IMR-90 (cell line): ENCODE results near the gene OSBPL2. TPM values are rescaled to one million over a fixed set of nuclear protein-coding genes. Genes with fewer than 3 reads are reported as not detected.

Experiments
- ATAC-seq: fragments of 200-7000 bp; cut with Tn5 transposase; 2 replicates; pipeline ENCODE4 v1.9.1; 2020; ENCODE audit warnings: low read depth, mild to moderate bottlenecking, moderate library complexity
- BruUV-seq: library from RNA; stranded (reverse); fragments of 400-500 nt; replicated peaks from 2 replicates; lab custom pipeline; 2021; lab: Mats Ljungman, UMichigan
- CTCF ChIA-PET: fragments of 300-600 bp; formaldehyde crosslinking; extraction: SDS; loops from one replicate; lab custom pipeline; 2021; ENCODE audit warnings: antibody characterized with exemption; lab: Yijun Ruan, JAX
- POLR2A ChIA-PET: fragments of 300-600 bp; sonication (Branson Sonifier 250); formaldehyde crosslinking; loops from one replicate; lab custom pipeline; 2022; ENCODE audit warnings: antibody characterized with exemption; ENCODE audit not compliant: unreplicated experiment; lab: Charles Lee
- DNase-seq: peaks from one replicate; pipeline ENCODE4 v3.0.0; 2013
- H2AFZ ChIP-seq: replicated peaks from 2 replicates; pipeline ENCODE3; 2013; ENCODE audit warnings: low read length, mild to moderate bottlenecking; ENCODE audit not compliant: poor library complexity
- H2AK5ac ChIP-seq: 2 replicates; pipeline ENCODE4 v1.6.1; 2013; ENCODE audit warnings: low read depth, low read length, inconsistent platforms
- H2AK9ac ChIP-seq: replicated peaks from 2 replicates; pipeline ENCODE3; 2013; ENCODE audit warnings: mild to moderate bottlenecking, low read depth, low read length, moderate library complexity; ENCODE audit not compliant: poor library complexity
- H2BK120ac ChIP-seq: 2 replicates; pipeline ENCODE4 v1.6.1; 2013; ENCODE audit warnings: low read depth, low read length, inconsistent platforms
- H2BK15ac ChIP-seq: 3 replicates; pipeline ENCODE4 v1.6.1; 2013; ENCODE audit warnings: low read depth, low read length, inconsistent platforms
- H2BK20ac ChIP-seq: 2 replicates; pipeline ENCODE4 v1.6.1; 2013; ENCODE audit warnings: low read depth, mild to moderate bottlenecking, inconsistent platforms, low read length, moderate library complexity
- H2BK5ac ChIP-seq: 2 replicates; pipeline ENCODE4 v1.6.1; 2013; ENCODE audit warnings: mild to moderate bottlenecking, low read depth, low read length, inconsistent platforms; ENCODE audit not compliant: poor library complexity, severe bottlenecking
- H3K14ac ChIP-seq: replicated peaks from 2 replicates; pipeline ENCODE4 v1.6.1; 2013; ENCODE audit warnings: low read depth, low read length, inconsistent platforms
- H3K18ac ChIP-seq: 2 replicates; pipeline ENCODE4 v1.6.1; 2013; ENCODE audit warnings: low read depth, low read length, control low read depth
- H3K23ac ChIP-seq: 2 replicates; pipeline ENCODE4 v1.6.1; 2013; ENCODE audit warnings: low read depth, low read length, inconsistent platforms
- H3K27ac ChIP-seq: 2 replicates; pipeline ENCODE4 v1.5.1; 2013; ENCODE audit warnings: mild to moderate bottlenecking, control low read depth, low read length; ENCODE audit not compliant: insufficient read depth
- H3K27me3 ChIP-seq: 2 replicates; pipeline ENCODE4 v1.6.1; 2013; ENCODE audit warnings: low read length; ENCODE audit not compliant: control insufficient read depth, insufficient read depth
- H3K36me3 ChIP-seq: 2 replicates; pipeline ENCODE4 v1.6.1; 2013; ENCODE audit warnings: low read length, mixed read lengths; ENCODE audit not compliant: control insufficient read depth, insufficient read depth
- H3K4ac ChIP-seq: 2 replicates; pipeline ENCODE4 v1.6.1; 2013; ENCODE audit warnings: low read depth, low read length, inconsistent platforms
- H3K4me1 ChIP-seq: 2 replicates; pipeline ENCODE4 v1.6.1; 2013; ENCODE audit warnings: low read length, mixed read lengths; ENCODE audit not compliant: control insufficient read depth, insufficient read depth
- H3K4me2 ChIP-seq: 2 replicates; pipeline ENCODE4 v1.6.1; 2013; ENCODE audit warnings: low read depth, mild to moderate bottlenecking, control low read depth, low read length, moderate library complexity
- H3K4me3 ChIP-seq: 2 replicates; pipeline ENCODE4 v1.5.1; 2013; ENCODE audit warnings: low read depth, mild to moderate bottlenecking, control low read depth, low read length, moderate library complexity; ENCODE audit not compliant: insufficient read depth
- H3K56ac ChIP-seq: 2 replicates; pipeline ENCODE4 v1.6.1; 2013; ENCODE audit warnings: low read length, inconsistent platforms; ENCODE audit not compliant: insufficient read depth; ENCODE audit errors: extremely low read depth
- H3K79me1 ChIP-seq, 2 experiments: 2 replicates each; pipeline ENCODE4 v1.6.1; 2013; ENCODE audit warnings: low read length in 2 of 2, inconsistent platforms in 1 of 2, low read depth in 1 of 2
- H3K9ac ChIP-seq: 2 replicates; pipeline ENCODE4 v1.6.1; 2013; ENCODE audit warnings: low read depth, low read length, control low read depth
- H3K9me1 ChIP-seq: 2 replicates; pipeline ENCODE4 v1.6.1; 2013; ENCODE audit warnings: low read length, inconsistent platforms; ENCODE audit not compliant: insufficient read depth
- H3K9me3 ChIP-seq: 2 replicates; pipeline ENCODE4 v1.6.1; 2013; ENCODE audit warnings: low read length; ENCODE audit not compliant: control insufficient read depth, insufficient read depth
- H4K20me1 ChIP-seq: 2 replicates; pipeline ENCODE4 v1.6.1; 2013; ENCODE audit warnings: low read length, inconsistent platforms; ENCODE audit not compliant: insufficient read depth
- H4K5ac ChIP-seq: 2 replicates; pipeline ENCODE4 v1.6.1; 2013; ENCODE audit warnings: mild to moderate bottlenecking, low read depth, low read length, control low read depth
- H4K8ac ChIP-seq, 2 experiments: 2 replicates each; pipeline ENCODE4 v1.6.1; 2013; ENCODE audit warnings: low read depth in 2 of 2, low read length in 2 of 2, control low read depth in 1 of 2, inconsistent platforms in 1 of 2
- H4K91ac ChIP-seq: 2 replicates; pipeline ENCODE4 v1.6.1; 2013; ENCODE audit warnings: low read depth, low read length, inconsistent platforms; ENCODE audit not compliant: insufficient read depth
- CEBPB ChIP-seq: IDR thresholded peaks from 2 replicates; pipeline ENCODE4 v1.6.1; 2012; ENCODE audit warnings: low read depth, low read length, improper control_type of control experiment
- ELK1 ChIP-seq: fragments of 150-350 bp; IDR thresholded peaks from 2 replicates; pipeline ENCODE4 v1.6.1; 2016; ENCODE audit warnings: low read depth, mild to moderate bottlenecking, low read length, moderate library complexity, borderline replicate concordance
- FOS ChIP-seq: fragments of 150-350 bp; IDR thresholded peaks from 2 replicates; pipeline ENCODE4 v1.6.1; 2016; ENCODE audit warnings: low read depth, low read length
- MAFK ChIP-seq: IDR thresholded peaks from 2 replicates; pipeline ENCODE4 v1.6.1; 2012; ENCODE audit warnings: low read depth, low read length, improper control_type of control experiment
- MAZ ChIP-seq: IDR thresholded peaks from 2 replicates; pipeline ENCODE4 v1.6.1; 2012; ENCODE audit warnings: low read depth, mild to moderate bottlenecking, low read length, improper control_type of control experiment, moderate library complexity, borderline replicate concordance
- MXI1 ChIP-seq: IDR thresholded peaks from 2 replicates; pipeline ENCODE4 v1.6.1; 2012; ENCODE audit warnings: low read depth, mild to moderate bottlenecking, low read length, moderate library complexity, borderline replicate concordance
- NFE2L2 ChIP-seq: fragments of 150-350 bp; IDR thresholded peaks from 2 replicates; pipeline ENCODE4 v1.6.1; 2016; ENCODE audit warnings: low read depth, mild to moderate bottlenecking, low read length
- SMC3 ChIP-seq: fragments of 150-350 bp; IDR thresholded peaks from 2 replicates; pipeline ENCODE4 v1.6.1; 2016; ENCODE audit warnings: low read depth, mild to moderate bottlenecking, antibody characterized with exemption, low read length, moderate library complexity
- WGBS, 2 experiments: methylation state at CpG; one replicate each; pipeline versions ENCODE4 v1.1.5 to v1.1.7; 2013; ENCODE audit warnings: missing lambda C conversion rate in 2 of 2; ENCODE audit not compliant: insufficient read length in 1 of 2; ENCODE audit errors: extremely low coverage in 2 of 2; 5-methylcytosine and 5-hydroxymethylcytosine counted together
- dilution Hi-C: fragments of 300-500 bp; cut with HindIII; formaldehyde crosslinking; loops from one replicate; pipeline ENCODE4 v1.14.3; 2018; ENCODE audit warnings: low sequenced_read_pairs; ENCODE audit not compliant: unreplicated experiment
- in situ Hi-C: fragments of 300-500 bp; cut with MboI; formaldehyde crosslinking; loops from 3 replicates; pipeline ENCODE4 v1.14.3; 2019; ENCODE audit warnings: low sequenced_read_pairs, inconsistent platforms, mixed read lengths
- intact Hi-C: fragments of 100-400 bp; cut with micrococcal nuclease; formaldehyde crosslinking; loops from 2 replicates; pipeline ENCODE4 v1.10.0; 2022
- polyA plus RNA-seq, 3 experiments: library from polyadenylated mRNA; depleted of rRNA; stranded (reverse); fragments of >200 nt; gene quantifications; 2 replicates each; pipeline ENCODE4 v1.2.3, GENCODE V29; 2012; ENCODE audit warnings: low replicate concordance in 1 of 3
- total RNA-seq: library from RNA; depleted of rRNA; stranded (reverse); fragments of >200 nt; gene quantifications from 2 replicates; pipeline ENCODE4 v1.2.3, GENCODE V29; 2012

The OSBPL2 gene
- total and polyA plus RNA-seq, 2 of the 4 experiments (the other 2 are of a cell fraction): 19.3 to 27.6 TPM

GRCh38 chr20:62307226-62308101 lies 69.1 kb downstream of the OSBPL2 start:
- H3K4me2 ChIP-seq: no peak overlapping the region
- no peak overlapping the region for H4K8ac ChIP-seq
- H3K36me3 ChIP-seq: peaks cover 65% of the 10 kb centered on the region
- H3K4me3 ChIP-seq: no peak overlapping the region
- no peak overlapping the region for H3K23ac ChIP-seq
- H4K20me1 ChIP-seq: peaks cover 41% of the 10 kb centered on the region
- no peak overlapping the region for H3K27ac ChIP-seq
- H2AK5ac ChIP-seq: no peak overlapping the region
- H3K9ac ChIP-seq: no peak overlapping the region
- peaks cover 12% of the 10 kb centered on the region for H3K4me1 ChIP-seq
- H3K9me1 ChIP-seq: 0 out of 2 replicates have a peak, but pooled peaks cover 3% of the 10 kb centered on the region
- no peaks in the 10 kb centered on the region for H3K27me3 ChIP-seq
- no peak for TF ChIP-seq SMC3
- no peak for TF ChIP-seq FOS
- no peak for TF ChIP-seq MAFK
- no peak for TF ChIP-seq CEBPB
- TF ChIP-seq ELK1: no peak
- TF ChIP-seq MAZ: no peak
- no peak for TF ChIP-seq MXI1
- no peak for TF ChIP-seq NFE2L2
- no peak overlapping the region for H3K14ac ChIP-seq
- H2BK5ac ChIP-seq: no peak overlapping the region
- DNase-seq (no peak), ATAC-seq (no peak)
- no peak overlapping the region for H2BK120ac ChIP-seq
- intact Hi-C loops: loop anchor here (10.0 kb wide), 1 partner anchor 187 kb away; no protein-coding TSS in a partner anchor
- no peak overlapping the region for H2AFZ ChIP-seq
- no peak overlapping the region for H3K18ac ChIP-seq
- no peak overlapping the region for H4K91ac ChIP-seq
- ChIA-PET CTCF (no interaction called here), POLR2A (interaction anchor here (0.6 kb wide), 1 partner anchor 31 kb away, joined by 9 read pairs; no protein-coding TSS in a partner anchor)
- 86% methylated on average over 24 of the region's 42 CpGs; no CpG with 5 or more reads in 1 of the 2 experiments for WGBS, 2 experiments
- peaks cover 0 to 31% of the 10 kb centered on the region in 2 experiments; a peak in 1 of 4 replicates for H3K79me1 ChIP-seq
- H3K4ac ChIP-seq: no peak overlapping the region
- H2BK20ac ChIP-seq: no peak overlapping the region
- peak overlapping the region; percentile 15 for H2AK9ac ChIP-seq
- no peak overlapping the region for H2BK15ac ChIP-seq
- BruUV-seq: no TSS peak
- H4K5ac ChIP-seq: no peak overlapping the region
- dilution Hi-C loops: no loop called here
- no peaks in the 10 kb centered on the region for H3K9me3 ChIP-seq
- in situ Hi-C loops: loop anchor here (5.0 kb wide), 1 partner anchor 75 kb away; no protein-coding TSS in a partner anchor
- H3K56ac ChIP-seq: no peak overlapping the region
